GM23338 (cell line): ENCODE data around the gene COX4I1.

Experiments
- CTCF ChIP-seq, 2 experiments: fragments of 200-600 bp in 1 of 2; sonication (generic) in 1 of 2; conservative IDR thresholded peaks; 2 replicates each; pipeline versions ENCODE4 v1.5.1 to v1.6.1; 2016 to 2017; ENCODE audit warnings: antibody characterized with exemption in 2 of 2, low read depth in 2 of 2, mild to moderate bottlenecking in 2 of 2, moderate library complexity in 1 of 2
- EZH2 ChIP-seq: fragments of 200-600 bp; sonication (generic); IDR thresholded peaks from one replicate; pipeline ENCODE4 v1.8.0; 2017; ENCODE audit warnings: antibody characterized with exemption, mild to moderate bottlenecking, low read depth; ENCODE audit not compliant: unreplicated experiment
- EZH2phosphoT487 ChIP-seq: fragments of 200-600 bp; sonication (generic); IDR thresholded peaks from one replicate; pipeline ENCODE4 v1.8.1; 2018; ENCODE audit warnings: antibody characterized with exemption; ENCODE audit not compliant: unreplicated experiment
- REST ChIP-seq: IDR thresholded peaks from one replicate; pipeline ENCODE4 v1.6.1; 2018; ENCODE audit warnings: antibody characterized with exemption; ENCODE audit not compliant: unreplicated experiment

- no peak for TF ChIP-seq CTCF (conservative IDR thresholded peaks at IDR 0.05; ENCODE audit: low read depth in 2 of 2)
- TF ChIP-seq REST = no peak
- TF ChIP-seq EZH2phosphoT487 = no peak
- TF ChIP-seq EZH2 = no peak
Measured at GRCh38 chr16:85849388-85849787, 49.9 kb downstream of the COX4I1 start.
